ENCODE measurements around the gene ACVR1B.

GRCh38 chr12:51972849-51973273 is 21.4 kb downstream of the ACVR1B start:
- TF ChIP-seq, protein P1, sequence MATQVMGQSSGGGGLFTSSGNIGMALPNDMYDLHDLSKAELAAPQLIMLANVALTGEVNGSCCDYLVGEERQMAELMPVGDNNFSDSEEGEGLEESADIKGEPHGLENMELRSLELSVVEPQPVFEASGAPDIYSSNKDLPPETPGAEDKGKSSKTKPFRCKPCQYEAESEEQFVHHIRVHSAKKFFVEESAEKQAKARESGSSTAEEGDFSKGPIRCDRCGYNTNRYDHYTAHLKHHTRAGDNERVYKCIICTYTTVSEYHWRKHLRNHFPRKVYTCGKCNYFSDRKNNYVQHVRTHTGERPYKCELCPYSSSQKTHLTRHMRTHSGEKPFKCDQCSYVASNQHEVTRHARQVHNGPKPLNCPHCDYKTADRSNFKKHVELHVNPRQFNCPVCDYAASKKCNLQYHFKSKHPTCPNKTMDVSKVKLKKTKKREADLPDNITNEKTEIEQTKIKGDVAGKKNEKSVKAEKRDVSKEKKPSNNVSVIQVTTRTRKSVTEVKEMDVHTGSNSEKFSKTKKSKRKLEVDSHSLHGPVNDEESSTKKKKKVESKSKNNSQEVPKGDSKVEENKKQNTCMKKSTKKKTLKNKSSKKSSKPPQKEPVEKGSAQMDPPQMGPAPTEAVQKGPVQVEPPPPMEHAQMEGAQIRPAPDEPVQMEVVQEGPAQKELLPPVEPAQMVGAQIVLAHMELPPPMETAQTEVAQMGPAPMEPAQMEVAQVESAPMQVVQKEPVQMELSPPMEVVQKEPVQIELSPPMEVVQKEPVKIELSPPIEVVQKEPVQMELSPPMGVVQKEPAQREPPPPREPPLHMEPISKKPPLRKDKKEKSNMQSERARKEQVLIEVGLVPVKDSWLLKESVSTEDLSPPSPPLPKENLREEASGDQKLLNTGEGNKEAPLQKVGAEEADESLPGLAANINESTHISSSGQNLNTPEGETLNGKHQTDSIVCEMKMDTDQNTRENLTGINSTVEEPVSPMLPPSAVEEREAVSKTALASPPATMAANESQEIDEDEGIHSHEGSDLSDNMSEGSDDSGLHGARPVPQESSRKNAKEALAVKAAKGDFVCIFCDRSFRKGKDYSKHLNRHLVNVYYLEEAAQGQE (IDR thresholded peaks at IDR 0.05; ENCODE audit: insufficient read depth in 1 of 2, low read depth in 2 of 2, low read length in 2 of 2) = no peak
- TF ChIP-seq SIN3A (IDR thresholded peaks at IDR 0.05; ENCODE audit: borderline replicate concordance, insufficient read depth, low read length) = no peak
- no peak for TF ChIP-seq POLR2AphosphoS5 (IDR thresholded peaks at IDR 0.05; ENCODE audit: low read depth, low read length)
- no peak for TF ChIP-seq TAF1 (IDR thresholded peaks at IDR 0.05; ENCODE audit: borderline replicate concordance, insufficient read depth, low read length)
- no peak for TF ChIP-seq FOXP2 (optimal IDR thresholded peaks at IDR 0.05; ENCODE audit: borderline replicate concordance, extremely low read depth, extremely low read length, insufficient read depth)

Measured in PFSK-1 (cell line).